ENCODE measurements around the gene ONECUT1.

GRCh38 chr15:52710708-52711389 is 79.3 kb downstream of the ONECUT1 start:
- no peak for TF ChIP-seq CTCF (IDR thresholded peaks at IDR 0.05 in 8 of 11, conservative IDR thresholded peaks at IDR 0.05 in 3 of 11)
- no peak for TF ChIP-seq POLR2A (IDR thresholded peaks at IDR 0.05)
